ENCODE data around the gene OR5T3. TPM values are rescaled to one million over a fixed set of nuclear protein-coding genes. Genes with fewer than 3 reads are reported as not detected.
"Not testable (repeated sequence)": the region's sequence is repeated elsewhere in the genome, so short reads cannot be mapped to it uniquely, and the experiment has no call there.

OR5T3 gene
- not detected for total RNA-seq

DNA sequence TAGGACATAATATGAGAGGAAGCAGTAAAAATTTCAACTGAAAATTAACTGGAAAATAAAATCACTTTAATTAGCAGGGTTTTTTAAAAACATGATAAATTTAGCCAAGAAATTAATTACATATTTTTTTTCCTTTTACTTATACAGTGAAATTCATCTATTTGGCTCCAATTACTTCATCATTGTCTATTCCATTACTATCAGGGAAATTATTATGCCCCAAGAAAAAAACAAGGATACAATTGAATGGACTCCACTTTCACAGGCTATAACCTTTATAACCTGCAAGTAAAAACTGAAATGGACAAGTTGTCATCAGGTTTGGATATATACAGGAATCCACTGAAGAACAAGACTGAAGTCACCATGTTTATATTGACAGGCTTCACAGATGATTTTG, at the start of gene OR5T3:
OR5T3 (plus strand) TSS at position 301 of the 400 bp plus-strand sequence; CDS start at position 301, 0 bp downstream.
- TF ChIP-seq POLR2A (IDR thresholded peaks at IDR 0.05) (no peak), CTCF (IDR thresholded peaks at IDR 0.05) (no peak)
- H3K4me3 ChIP-seq (ENCODE audit: low read depth, poor library complexity, severe bottlenecking): no peak within 1 kb of the TSS
- intact Hi-C loops (cut with DNase I; ENCODE audit: low total_unique reads): no loop called here
- no peak for DNase-seq (ENCODE audit: low spot score in 2 of 2)

DNA sequence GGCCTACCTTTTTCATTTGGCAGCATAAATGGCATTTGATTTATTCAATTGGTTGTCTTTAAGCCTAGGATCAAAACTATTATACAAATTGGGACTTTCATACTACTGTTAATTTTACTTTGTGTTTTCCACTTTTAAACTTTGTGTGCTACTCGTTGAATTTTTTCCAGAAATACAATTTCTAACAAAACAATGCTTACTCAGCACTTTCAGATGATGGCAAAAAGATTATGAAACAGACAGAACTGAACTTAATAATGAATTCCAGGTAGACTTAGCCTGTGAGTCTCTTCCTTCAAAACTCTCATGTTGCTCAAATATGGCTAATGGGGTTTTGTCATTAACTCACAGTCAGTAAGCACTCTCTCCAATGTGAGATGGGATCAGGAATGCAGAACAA, 44.3 kb upstream of the OR5T3 start:
- DNase-seq (ENCODE audit: low spot score in 2 of 2): no peak
- TF ChIP-seq POLR2A (IDR thresholded peaks at IDR 0.05): no peak
- TF ChIP-seq CTCF (IDR thresholded peaks at IDR 0.05): no peak
- WGBS, 2 donors: 39 to 53% methylated on average over 1 of the region's 1 CpG
- intact Hi-C loops (cut with DNase I; ENCODE audit: low total_unique reads): no loop called here
- no peak overlapping the region for H3K4me3 ChIP-seq (ENCODE audit: low read depth, poor library complexity, severe bottlenecking)

- WGBS, 2 donors: 40 to 51% methylated on average over 2 of the region's 2 CpGs
- DNase-seq (ENCODE audit: low spot score in 2 of 2): no peak
- TF ChIP-seq POLR2A (IDR thresholded peaks at IDR 0.05) (no peak), CTCF (IDR thresholded peaks at IDR 0.05) (no peak)
- H3K4me3 ChIP-seq (ENCODE audit: low read depth, poor library complexity, severe bottlenecking): no peak overlapping the region
- intact Hi-C loops (cut with DNase I; ENCODE audit: low total_unique reads): no loop called here
Observed at GRCh38 chr11:56214537-56214936, 37.5 kb upstream of the OR5T3 start.

GRCh38 chr11:56219735-56220134, 32.3 kb upstream of the OR5T3 start:
- WGBS, 2 donors: 79 to 92% methylated on average over 5 of the region's 5 CpGs
- intact Hi-C loops (cut with DNase I; ENCODE audit: low total_unique reads): not testable (repeated sequence)

DNA sequence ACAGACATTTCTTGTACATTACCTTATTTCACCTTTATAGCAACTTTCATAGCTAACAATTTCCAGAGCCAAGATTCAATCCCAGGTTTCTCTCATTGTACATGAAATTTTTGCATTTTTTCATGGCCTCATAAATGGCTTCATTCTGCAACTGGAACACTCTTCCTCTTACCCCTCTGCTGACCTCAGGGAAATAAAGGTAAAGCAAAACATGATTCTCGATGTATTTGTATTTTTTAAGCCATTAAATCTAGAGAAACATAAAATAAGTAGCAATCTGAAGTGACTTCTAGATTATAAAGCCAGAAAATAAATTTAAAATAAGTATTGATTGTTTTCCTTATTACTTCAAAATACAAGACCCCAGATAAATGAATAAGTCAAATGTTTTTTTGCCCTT, 17.9 kb upstream of the OR5T3 start, which contains the start of gene OR5T2:
OR5T2 (minus strand) TSS at position 101 of the 400 bp plus-strand sequence. CDS start 1,193 bp downstream, outside the sequence.
- H3K4me3 ChIP-seq (ENCODE audit: low read depth, poor library complexity, severe bottlenecking): no peak within 1 kb of the TSS
- intact Hi-C loops (cut with DNase I; ENCODE audit: low total_unique reads): no loop called here
- DNase-seq (ENCODE audit: low spot score in 2 of 2): no peak
- 48 to 60% methylated on average over 1 of the region's 1 CpG for WGBS, 2 donors
- no peak for TF ChIP-seq POLR2A (IDR thresholded peaks at IDR 0.05)
- no peak for TF ChIP-seq CTCF (IDR thresholded peaks at IDR 0.05)

More at GRCh38 chr11:56219735-56220134, 32.3 kb upstream of the OR5T3 start:
- DNase-seq (ENCODE audit: low spot score in 2 of 2); H3K4me3 ChIP-seq (ENCODE audit: low read depth, poor library complexity, severe bottlenecking): not testable (repeated sequence)

DNA sequence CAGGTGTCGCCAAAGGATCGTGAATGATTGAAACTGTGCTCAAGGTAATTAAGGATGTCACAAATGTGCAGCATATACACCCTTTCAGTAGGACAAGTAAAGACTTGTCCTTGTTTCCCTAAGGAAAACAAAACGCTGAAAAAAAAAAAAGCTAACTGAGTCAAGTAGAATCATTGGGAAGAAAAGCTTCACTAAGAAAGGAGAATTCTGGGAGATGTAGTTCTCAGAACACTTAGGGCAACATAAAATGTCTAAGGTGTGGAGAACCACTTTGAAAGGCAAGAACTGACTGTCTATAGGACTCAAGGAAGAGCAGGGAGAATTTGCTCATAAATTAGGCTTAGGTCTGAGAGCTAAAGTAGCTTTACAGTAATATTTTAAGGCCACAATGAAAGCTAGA, 19.0 kb downstream of the OR5T3 start:
- DNase-seq (ENCODE audit: low spot score in 2 of 2): no peak
- WGBS, 2 donors: 42% methylated on average over 3 of the region's 3 CpGs
- TF ChIP-seq POLR2A (IDR thresholded peaks at IDR 0.05): no peak
- no peak for TF ChIP-seq CTCF (IDR thresholded peaks at IDR 0.05)
- no peak overlapping the region for H3K4me3 ChIP-seq (ENCODE audit: low read depth, poor library complexity, severe bottlenecking)
- intact Hi-C loops (cut with DNase I; ENCODE audit: low total_unique reads): no loop called here

All from lower leg skin (tissue), 4 donors.